Measurements from ENCODE around the gene STPG1. TPM values are rescaled to one million over a fixed set of nuclear protein-coding genes. Genes with fewer than 3 reads are reported as not detected.

STPG1 gene
- polyA plus RNA-seq, 1 donor from 2014 or later: 0.89 TPM

- Histone ChIP-seq H3K27me3 (ENCODE audit: insufficient read depth, low read depth, low read length) (no peaks in the 10 kb centered on the region), H3K36me3 (ENCODE audit: insufficient read depth, low read length) (no peaks in the 10 kb centered on the region), H3K27ac (ENCODE audit: low read length) (no peak overlapping the region), H2AFZ (ENCODE audit: low read depth, low read length) (no peak overlapping the region), H3K79me2 (replicated peaks; ENCODE audit: insufficient read depth, low read length) (no peaks in the 10 kb centered on the region), H3K9me3 (ENCODE audit: low read length) (no peaks in the 10 kb centered on the region), H3K4me3 (ENCODE audit: low read length) (no peak overlapping the region), H4K20me1 (ENCODE audit: insufficient read depth) (no peaks in the 10 kb centered on the region), H3K9me2 (ENCODE audit: insufficient read depth, low read length) (no peaks in the 10 kb centered on the region), H3K4me2 (ENCODE audit: low read length) (no peak overlapping the region), H3K9ac (ENCODE audit: low read length) (no peak overlapping the region), H3F3A (ENCODE audit: insufficient read depth, low read length, poor library complexity, severe bottlenecking) (no peaks in the 10 kb centered on the region)
- no peak for TF ChIP-seq POLR2AphosphoS5 (IDR thresholded peaks at IDR 0.05)
- TF ChIP-seq EZH2 (IDR thresholded peaks at IDR 0.05; ENCODE audit: borderline replicate concordance, insufficient read depth, low read length, poor library complexity, severe bottlenecking): no peak
- TF ChIP-seq CTCF (IDR thresholded peaks at IDR 0.05; ENCODE audit: poor library complexity, severe bottlenecking): no peak
Observed at GRCh38 chr1:24380508-24380907, 33.1 kb downstream of the STPG1 start.

GRCh38 chr1:24379733-24380315, 33.8 kb downstream of the STPG1 start:
- TF ChIP-seq REST (IDR thresholded peaks at IDR 0.05; ENCODE audit: borderline replicate concordance) (no peak), EZH2 (IDR thresholded peaks at IDR 0.05; ENCODE audit: borderline replicate concordance, insufficient read depth, low read length, poor library complexity, severe bottlenecking) (no peak), EP300 (conservative IDR thresholded peaks at IDR 0.05; ENCODE audit: poor library complexity, severe bottlenecking) (no peak), POLR2AphosphoS5 (IDR thresholded peaks at IDR 0.05) (no peak), TAF1 (IDR thresholded peaks at IDR 0.05; ENCODE audit: low read depth) (no peak), SMC3 (conservative IDR thresholded peaks at IDR 0.05; ENCODE audit: poor library complexity) (no peak), CTCF (IDR thresholded peaks at IDR 0.05; ENCODE audit: poor library complexity, severe bottlenecking) (no peak), MXI1 (conservative IDR thresholded peaks at IDR 0.05; ENCODE audit: poor library complexity, severe bottlenecking) (no peak), RAD21 (conservative IDR thresholded peaks at IDR 0.05) (no peak)
- Histone ChIP-seq H3K27ac (ENCODE audit: low read length) (no peak overlapping the region), H3K9ac (ENCODE audit: low read length) (no peak overlapping the region), H4K20me1 (ENCODE audit: insufficient read depth) (no peaks in the 10 kb centered on the region), H3K79me2 (replicated peaks; ENCODE audit: insufficient read depth, low read length) (no peaks in the 10 kb centered on the region), H3K9me2 (ENCODE audit: insufficient read depth, low read length) (no peaks in the 10 kb centered on the region), H3K4me3 (ENCODE audit: low read length) (no peak overlapping the region), H3K9me3 (ENCODE audit: low read length) (no peaks in the 10 kb centered on the region), H3F3A (ENCODE audit: insufficient read depth, low read length, poor library complexity, severe bottlenecking) (no peaks in the 10 kb centered on the region), H2AFZ (ENCODE audit: low read depth, low read length) (no peak overlapping the region), H3K4me2 (ENCODE audit: low read length) (no peak overlapping the region), H3K27me3 (ENCODE audit: insufficient read depth, low read depth, low read length) (no peaks in the 10 kb centered on the region), H3K36me3 (ENCODE audit: insufficient read depth, low read length) (no peaks in the 10 kb centered on the region)

All from neural cell (in vitro differentiated cells).